ENCODE measurements around the gene DMPK. TPM values are rescaled to one million over a fixed set of nuclear protein-coding genes. Genes with fewer than 3 reads are reported as not detected.

Gene DMPK
- total RNA-seq, 4 donors from 2014 or later: 19.1 to 237 (median 69.2) TPM

DNA sequence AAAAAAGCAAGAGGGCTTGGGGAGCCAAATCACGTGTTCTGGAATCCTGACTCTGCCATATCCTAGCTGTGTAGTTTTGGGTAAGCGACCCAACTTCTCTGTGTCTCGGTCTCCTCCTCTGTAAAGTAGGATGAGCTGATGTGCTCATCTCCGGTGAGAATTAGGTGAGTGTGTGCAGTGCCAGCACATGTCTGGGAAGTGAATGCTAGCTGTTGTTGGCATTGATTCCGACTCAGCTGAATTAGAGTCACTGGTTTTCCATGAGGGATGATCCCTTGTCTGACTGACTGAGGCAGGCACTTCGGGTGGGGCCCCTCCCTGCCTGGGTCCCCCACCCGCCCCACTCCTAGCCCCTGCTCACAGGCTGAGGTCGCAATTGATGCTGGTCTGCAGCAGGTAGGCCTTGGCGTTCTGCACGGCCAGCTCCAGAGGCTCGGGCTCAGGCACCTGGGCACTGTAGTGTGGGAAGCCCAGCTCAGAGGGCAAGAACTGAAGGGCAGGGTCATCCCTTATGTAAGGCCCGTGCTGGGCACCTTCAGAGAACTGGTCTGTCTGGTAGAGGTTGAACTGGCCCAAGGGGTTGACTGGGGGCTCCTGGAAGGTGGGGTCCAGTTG is 32.0 kb upstream of the DMPK start:
- Histone ChIP-seq H3K4me1 (peaks cover 0 to 20% (median 6%) of the 10 kb centered on the region in 4 donors), H3K36me3 (no peaks in the 10 kb centered on the region), H3K4me3 (no peak overlapping the region), H3K27me3 (no peaks in the 10 kb centered on the region), H3K9me3 (no peaks in the 10 kb centered on the region), H3K27ac (no peak overlapping the region)
- intact Hi-C loops (cut with DNase I; ENCODE audit: low total_unique reads): no loop called here
- in situ Hi-C loops (cut with MboI; ENCODE audit: low pct_ligation_motif_present in 1 of 4, low pct_unique_long_range_greater_than_20kb in 1 of 4, low sequenced_read_pairs in 3 of 4): no loop called here
- WGBS, 2 donors (ENCODE audit: low coverage in 1 of 2): 87% methylated on average over 12 of the region's 12 CpGs; no CpG with 5 or more reads in 1 of the 2 donors
- DNase-seq: no peak
- TF ChIP-seq EP300 (IDR thresholded peaks at IDR 0.05; ENCODE audit: low read depth) (no peak), POLR2AphosphoS5 (IDR thresholded peaks at IDR 0.05) (no peak), CTCF (IDR thresholded peaks at IDR 0.05) (no peak), POLR2A (IDR thresholded peaks at IDR 0.05) (no peak)

DNA sequence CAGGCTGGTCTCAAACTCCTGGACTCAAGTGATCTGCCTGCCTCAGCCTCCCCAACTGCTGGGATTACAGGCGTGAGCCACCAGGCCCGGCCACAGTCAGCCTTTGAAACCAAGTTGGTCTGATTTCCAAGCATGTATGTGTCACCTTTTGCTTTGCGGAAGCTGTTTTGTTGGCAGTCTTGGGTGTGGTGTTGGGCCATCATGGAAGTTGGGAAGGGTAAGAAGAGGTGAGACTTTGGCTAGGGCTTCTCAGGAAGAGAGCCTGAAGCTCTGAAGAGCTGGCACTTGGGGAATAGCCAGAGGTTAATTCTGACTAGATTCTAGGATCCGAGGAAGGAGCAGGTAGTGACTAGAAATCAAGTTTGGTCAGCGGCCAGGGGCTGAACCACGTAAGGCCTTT is 30.0 kb upstream of the DMPK start:
- in situ Hi-C loops (cut with MboI; ENCODE audit: low pct_ligation_motif_present in 1 of 4, low pct_unique_long_range_greater_than_20kb in 1 of 4, low sequenced_read_pairs in 3 of 4): no loop called here
- H3K9me3 ChIP-seq: no peaks in the 10 kb centered on the region
- intact Hi-C loops (cut with DNase I; ENCODE audit: low total_unique reads): no loop called here
- H3K27me3 ChIP-seq: no peaks in the 10 kb centered on the region
- WGBS, 2 donors (ENCODE audit: low coverage in 1 of 2): 82 to 84% methylated on average over 2 to 6 of the region's 6 CpGs
- TF ChIP-seq CTCF (IDR thresholded peaks at IDR 0.05): no peak
- TF ChIP-seq POLR2A (IDR thresholded peaks at IDR 0.05): no peak
- TF ChIP-seq POLR2AphosphoS5 (IDR thresholded peaks at IDR 0.05): no peak
- no peak for TF ChIP-seq EP300 (IDR thresholded peaks at IDR 0.05; ENCODE audit: low read depth)
- no peak for DNase-seq
- H3K36me3 ChIP-seq: no peaks in the 10 kb centered on the region
- no peak overlapping the region for H3K27ac ChIP-seq
- H3K4me1 ChIP-seq: peaks cover 0 to 20% (median 6%) of the 10 kb centered on the region in 4 donors
- H3K4me3 ChIP-seq: no peak overlapping the region

DNA sequence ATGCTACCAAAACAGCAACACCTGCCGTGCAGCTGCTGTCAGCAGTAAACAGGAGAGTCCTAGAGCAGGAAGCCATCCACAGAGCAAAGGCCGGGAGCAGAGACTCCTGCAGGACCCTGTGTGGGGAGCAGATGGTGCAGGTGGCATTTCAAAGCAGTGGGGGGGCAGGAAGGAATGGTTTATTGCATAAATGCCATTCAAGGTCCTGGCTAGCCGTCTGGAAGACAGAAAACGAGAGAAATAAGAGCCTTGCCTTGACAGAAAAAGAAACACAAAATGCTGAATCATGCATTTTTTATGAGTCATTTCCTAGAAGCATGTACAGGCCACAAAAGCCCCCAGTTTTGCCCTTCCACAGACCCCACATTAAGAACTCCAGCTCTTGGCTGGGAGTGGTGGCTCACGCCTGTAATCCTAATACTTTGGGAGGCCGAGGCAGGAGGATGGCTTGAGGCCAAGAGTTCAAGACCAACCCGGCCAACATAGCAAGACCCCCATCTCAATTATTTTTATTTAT is 27.4 kb upstream of the DMPK start:
- Histone ChIP-seq H3K4me3 (no peak overlapping the region), H3K36me3 (no peaks in the 10 kb centered on the region), H3K27ac (no peak overlapping the region), H3K27me3 (no peaks in the 10 kb centered on the region), H3K9me3 (no peaks in the 10 kb centered on the region), H3K4me1 (peaks cover 0 to 5% (median 2%) of the 10 kb centered on the region in 4 donors)
- no peak for DNase-seq
- WGBS, 2 donors (ENCODE audit: low coverage in 1 of 2): 25% methylated on average over 7 of the region's 7 CpGs; no CpG with 5 or more reads in 1 of the 2 donors
- in situ Hi-C loops (cut with MboI; ENCODE audit: low pct_ligation_motif_present in 1 of 4, low pct_unique_long_range_greater_than_20kb in 1 of 4, low sequenced_read_pairs in 3 of 4): no loop called here
- intact Hi-C loops (cut with DNase I; ENCODE audit: low total_unique reads): no loop called here
- TF ChIP-seq EP300 (IDR thresholded peaks at IDR 0.05; ENCODE audit: low read depth) (no peak), POLR2A (IDR thresholded peaks at IDR 0.05) (no peak), POLR2AphosphoS5 (IDR thresholded peaks at IDR 0.05) (no peak), CTCF (IDR thresholded peaks at IDR 0.05) (no peak)

DNA sequence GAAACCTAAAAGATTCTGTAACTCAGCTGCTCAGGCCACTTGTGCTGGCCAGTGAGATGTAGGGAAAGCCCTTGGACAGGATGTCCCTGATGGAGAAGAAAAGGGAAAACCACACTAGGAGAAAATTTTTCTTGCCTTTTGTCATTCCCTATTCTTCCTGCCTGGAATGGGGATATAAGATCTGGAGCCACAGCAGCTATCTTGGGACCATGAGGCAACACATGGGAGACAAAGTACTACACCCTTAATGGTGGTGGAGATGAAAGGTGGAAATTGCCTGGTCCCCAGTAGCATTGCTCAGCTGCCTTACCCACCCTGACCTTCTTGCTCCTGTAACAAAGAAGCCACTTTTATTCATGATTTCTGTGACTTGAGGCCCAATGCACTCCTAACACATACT is 23.4 kb upstream of the DMPK start:
- peaks cover 5% of the 10 kb centered on the region for H3K27me3 ChIP-seq
- intact Hi-C loops (cut with DNase I; ENCODE audit: low total_unique reads) (no loop called here), in situ Hi-C loops (cut with MboI; ENCODE audit: low pct_ligation_motif_present in 1 of 4, low pct_unique_long_range_greater_than_20kb in 1 of 4, low sequenced_read_pairs in 3 of 4) (no loop called here)
- no peaks in the 10 kb centered on the region for H3K9me3 ChIP-seq
- TF ChIP-seq EP300 (IDR thresholded peaks at IDR 0.05; ENCODE audit: low read depth): no peak
- no peak for TF ChIP-seq POLR2A (IDR thresholded peaks at IDR 0.05)
- TF ChIP-seq CTCF (IDR thresholded peaks at IDR 0.05): no peak
- TF ChIP-seq POLR2AphosphoS5 (IDR thresholded peaks at IDR 0.05): no peak
- H3K27ac ChIP-seq: no peak overlapping the region
- DNase-seq: no peak
- H3K36me3 ChIP-seq: no peaks in the 10 kb centered on the region
- H3K4me1 ChIP-seq: peaks cover 0 to 5% (median 2%) of the 10 kb centered on the region in 4 donors
- no peak overlapping the region for H3K4me3 ChIP-seq

Measured in transverse colon (tissue), 4 donors.